Testis (tissue), 3 donors: ENCODE results near the gene GRB7. TPM values are rescaled to one million over a fixed set of nuclear protein-coding genes. Genes with fewer than 3 reads are reported as not detected.

Source experiments
- DNase-seq: peaks from one replicate; pipeline ENCODE4 v3.0.0-alpha.2; 2019
- H3K27ac ChIP-seq, 2 donors: fragments of 200-600 bp; sonication (generic); one replicate each; pipeline ENCODE4 v1.5.1; 2019
- H3K27me3 ChIP-seq: fragments of 200-600 bp; sonication (generic); one replicate; pipeline ENCODE4 v1.5.1; 2019
- H3K36me3 ChIP-seq: fragments of 200-600 bp; sonication (generic); one replicate; pipeline ENCODE4 v1.5.1; 2017; ENCODE audit warnings: low read depth; ENCODE audit errors: missing control alignments
- H3K4me1 ChIP-seq: fragments of 200-600 bp; sonication (generic); one replicate; pipeline ENCODE4 v1.5.1; 2019
- H3K4me3 ChIP-seq, 2 donors: fragments of 200-600 bp; sonication (generic); one replicate each; pipeline ENCODE4 v1.5.1; 2017 to 2019
- H3K9me3 ChIP-seq: fragments of 200-600 bp; sonication (generic); one replicate; pipeline ENCODE4 v1.5.1; 2017
- POLR2A ChIP-seq: fragments of 450-650 bp; IDR thresholded peaks from one replicate; pipeline ENCODE4 v1.6.1; 2017; ENCODE audit warnings: antibody characterized with exemption, mild to moderate bottlenecking, moderate library complexity
- WGBS, 2 donors: methylation state at CpG; one replicate each; pipeline ENCODE4 v1.1.5; 2018; 5-methylcytosine and 5-hydroxymethylcytosine counted together
- intact Hi-C: fragments of 100-400 bp; cut with DNase I; formaldehyde crosslinking; loops from one replicate; pipeline ENCODE4 v1.15.1; 2023; ENCODE audit warnings: low total_unique reads
- polyA plus RNA-seq: library from polyadenylated mRNA; stranded (reverse); fragments of 350-450 nt; fragmentation: Illumina TruSeq; extraction: RNeasy Lipid Tissue Mini Kit (QIAGEN cat#74804); gene quantifications from one replicate; pipeline ENCODE4 v1.2.3, GENCODE V29; 2014; ENCODE audit warnings: low read depth, low replicate concordance; ENCODE audit not compliant: insufficient read depth
- total RNA-seq, 2 donors: library from RNA; depleted of rRNA; stranded (reverse); fragments of >200 nt; gene quantifications; one replicate each; pipeline ENCODE4 v1.2.3, GENCODE V29; 2016
- TF ChIP-seq, protein P1 (sequence below), 3 experiments: fragments of 450-650 bp in 2 of 3; fragments of 200-600 bp in 1 of 3; sonication (generic) in 1 of 3; IDR thresholded peaks; one replicate each; pipeline ENCODE4 v1.5.1; 2016 to 2019; ENCODE audit warnings: antibody characterized with exemption in 3 of 3, mild to moderate bottlenecking in 2 of 3, moderate library complexity in 1 of 3

Gene GRB7
- total and polyA plus RNA-seq, 3 donors from 2014 or later, result 2.1 to 3.7 (median 2.9) TPM

DNA sequence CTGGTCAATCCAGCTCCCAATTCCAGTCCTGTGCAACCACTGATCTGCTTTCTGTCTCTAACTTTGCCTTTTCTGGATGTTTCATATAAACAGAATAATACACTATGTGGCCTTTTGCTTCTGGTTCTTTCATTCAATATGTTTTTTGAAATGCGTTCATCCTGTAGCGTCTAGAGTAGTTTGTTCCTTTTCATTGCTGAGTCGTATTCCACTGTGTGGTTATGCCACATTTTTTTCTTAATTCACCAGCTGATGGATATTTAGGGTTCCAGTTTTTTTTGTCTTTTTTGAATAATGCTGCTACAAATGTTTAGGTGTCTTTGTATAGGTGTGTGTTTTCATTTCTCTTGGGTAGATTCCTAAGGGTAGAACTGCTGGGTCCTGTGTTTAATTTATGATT is 5.2 kb upstream of the GRB7 start:
- H3K4me3 ChIP-seq, result no peak overlapping the region
- H3K27ac ChIP-seq, result no peak overlapping the region
- H3K36me3 ChIP-seq, result no peaks in the 10 kb centered on the region
- TF ChIP-seq, protein P1, sequence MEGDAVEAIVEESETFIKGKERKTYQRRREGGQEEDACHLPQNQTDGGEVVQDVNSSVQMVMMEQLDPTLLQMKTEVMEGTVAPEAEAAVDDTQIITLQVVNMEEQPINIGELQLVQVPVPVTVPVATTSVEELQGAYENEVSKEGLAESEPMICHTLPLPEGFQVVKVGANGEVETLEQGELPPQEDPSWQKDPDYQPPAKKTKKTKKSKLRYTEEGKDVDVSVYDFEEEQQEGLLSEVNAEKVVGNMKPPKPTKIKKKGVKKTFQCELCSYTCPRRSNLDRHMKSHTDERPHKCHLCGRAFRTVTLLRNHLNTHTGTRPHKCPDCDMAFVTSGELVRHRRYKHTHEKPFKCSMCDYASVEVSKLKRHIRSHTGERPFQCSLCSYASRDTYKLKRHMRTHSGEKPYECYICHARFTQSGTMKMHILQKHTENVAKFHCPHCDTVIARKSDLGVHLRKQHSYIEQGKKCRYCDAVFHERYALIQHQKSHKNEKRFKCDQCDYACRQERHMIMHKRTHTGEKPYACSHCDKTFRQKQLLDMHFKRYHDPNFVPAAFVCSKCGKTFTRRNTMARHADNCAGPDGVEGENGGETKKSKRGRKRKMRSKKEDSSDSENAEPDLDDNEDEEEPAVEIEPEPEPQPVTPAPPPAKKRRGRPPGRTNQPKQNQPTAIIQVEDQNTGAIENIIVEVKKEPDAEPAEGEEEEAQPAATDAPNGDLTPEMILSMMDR (IDR thresholded peaks at IDR 0.05), result no peak
- TF ChIP-seq POLR2A, result no peak
- H3K4me1 ChIP-seq, result peaks cover 6% of the 10 kb centered on the region
- intact Hi-C loops, result no loop called here
- DNase-seq, result no peak
- H3K27me3 ChIP-seq, result no peaks in the 10 kb centered on the region
- 93 to 95% methylated on average over 3 of the region's 3 CpGs for WGBS, 2 donors
- no peaks in the 10 kb centered on the region for H3K9me3 ChIP-seq

DNA sequence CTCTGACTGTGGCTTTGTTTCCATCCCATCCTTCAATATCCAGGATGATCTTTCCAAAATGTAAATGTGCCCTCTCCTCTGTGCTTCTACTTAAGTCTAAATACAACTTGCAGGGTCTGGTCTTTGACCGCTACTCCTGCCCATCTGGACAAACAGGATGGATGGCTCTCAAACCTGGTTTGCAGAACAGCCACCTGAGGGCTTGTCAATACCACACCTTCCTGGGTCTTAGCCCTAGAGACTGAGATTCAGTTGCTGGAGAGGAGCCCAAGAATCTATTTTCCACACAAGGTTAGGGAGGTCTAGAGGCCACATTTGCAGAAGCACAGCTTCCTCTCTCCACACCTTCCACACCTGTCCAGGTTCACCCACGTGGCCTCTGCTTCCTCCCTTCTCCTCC is 1.9 kb upstream of the GRB7 start:
- H3K4me1 ChIP-seq, result peaks cover 24% of the 10 kb centered on the region
- H3K27me3 ChIP-seq, result no peaks in the 10 kb centered on the region
- WGBS, 2 donors, result 75 to 79% methylated on average over 2 of the region's 2 CpGs
- no peak for DNase-seq
- intact Hi-C loops, result no loop called here
- H3K36me3 ChIP-seq, result no peaks in the 10 kb centered on the region
- TF ChIP-seq, protein P1 (IDR thresholded peaks at IDR 0.05), result no peak
- no peak overlapping the region for H3K4me3 ChIP-seq
- H3K27ac ChIP-seq, result no peak overlapping the region
- no peaks in the 10 kb centered on the region for H3K9me3 ChIP-seq

DNA sequence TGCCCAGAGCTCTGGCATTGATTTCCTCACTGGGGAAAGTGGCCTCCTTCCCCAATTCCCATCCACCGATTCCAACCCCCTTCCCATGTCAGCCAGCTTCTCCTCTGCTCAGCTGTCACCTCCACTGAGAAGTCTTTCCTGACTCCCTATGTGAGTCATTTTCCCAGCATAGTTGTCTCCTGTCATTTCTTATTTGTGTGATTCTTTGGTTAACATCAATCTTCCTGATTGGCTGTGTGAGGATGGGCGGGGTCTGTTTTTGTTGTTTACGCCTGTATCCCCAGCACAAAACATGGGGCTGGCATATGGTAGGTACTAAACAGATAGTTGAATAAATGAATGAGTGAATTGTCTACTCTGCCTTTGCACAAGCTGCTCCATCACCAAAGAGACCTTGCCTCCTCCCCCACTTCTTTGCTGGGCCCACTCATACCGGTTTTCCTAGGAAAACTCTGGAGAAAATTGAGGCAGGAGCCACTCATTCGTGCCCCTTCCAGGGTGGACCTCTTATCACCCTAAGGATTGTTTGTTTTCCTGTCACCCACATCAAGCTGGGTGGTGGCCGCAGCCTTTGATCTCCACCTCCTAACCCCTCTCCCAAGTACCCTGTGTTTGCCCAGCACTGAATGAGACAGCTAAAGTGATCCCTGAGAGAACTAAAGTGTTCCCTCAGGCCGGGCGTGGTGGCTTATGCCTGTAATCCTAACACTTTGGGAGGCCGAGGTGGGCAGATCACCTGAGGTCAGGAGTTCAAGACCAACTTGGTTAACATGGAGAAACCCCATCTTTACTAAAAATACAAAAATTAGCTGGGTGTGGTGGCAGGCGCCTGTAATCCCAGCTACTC is 1.2 kb upstream of the GRB7 start:
- Histone ChIP-seq H3K27me3 (no peaks in the 10 kb centered on the region), H3K9me3 (no peaks in the 10 kb centered on the region), H3K36me3 (no peaks in the 10 kb centered on the region), H3K4me3 (no peak overlapping the region), H3K27ac (no peak overlapping the region), H3K4me1 (peaks cover 24% of the 10 kb centered on the region)
- no peak for TF ChIP-seq POLR2A
- TF ChIP-seq, protein P1 (IDR thresholded peaks at IDR 0.05), result no peak
- WGBS, 2 donors, result 74 to 78% methylated on average over 10 of the region's 10 CpGs
- intact Hi-C loops, result no loop called here
- no peak for DNase-seq

DNA sequence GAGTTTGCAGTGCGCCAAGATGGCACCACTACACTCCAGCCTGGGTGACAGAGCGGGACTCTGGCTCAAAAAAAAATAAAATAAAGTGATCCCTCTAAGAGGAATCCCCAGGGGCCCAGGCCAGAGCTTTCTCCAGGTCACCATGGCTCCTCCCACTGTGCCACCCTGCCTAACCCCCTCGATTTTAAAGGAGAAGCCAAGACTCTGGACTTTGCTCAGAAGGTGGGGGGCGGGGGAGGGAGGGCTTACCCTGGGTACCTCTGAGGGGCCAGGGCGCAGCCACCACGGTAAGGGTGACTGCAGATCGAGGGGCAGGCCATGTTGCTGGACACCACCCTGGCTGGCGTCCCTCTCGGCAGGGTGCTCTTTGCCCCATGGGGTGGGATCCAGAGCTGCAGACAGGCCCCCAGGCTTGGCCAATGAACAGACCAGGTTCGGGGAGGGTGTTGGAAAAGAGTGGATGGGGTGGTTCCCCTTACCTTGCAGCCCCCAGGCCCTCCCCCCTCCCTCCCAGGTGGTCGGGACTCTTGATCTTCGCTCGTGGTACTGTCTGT is 455 bp upstream of the GRB7 start:
- intact Hi-C loops, result no loop called here
- no peak overlapping the region for H3K27ac ChIP-seq

More for the DNA sequence above, 455 bp upstream of the GRB7 start:
- Histone ChIP-seq H3K9me3 (no peaks in the 10 kb centered on the region), H3K4me1 (peaks cover 24% of the 10 kb centered on the region), H3K36me3 (no peaks in the 10 kb centered on the region), H3K27me3 (no peaks in the 10 kb centered on the region), H3K4me3 (no peak overlapping the region)
- WGBS, 2 donors, result 37 to 38% methylated on average over 5 to 13 of the region's 13 CpGs
- TF ChIP-seq POLR2A, result no peak
- TF ChIP-seq, protein P1 (IDR thresholded peaks at IDR 0.05), result no peak
- DNase-seq, result no peak
